Measurements from ENCODE around the gene CSNK1G1. TPM values are rescaled to one million over a fixed set of nuclear protein-coding genes. Genes with fewer than 3 reads are reported as not detected.
"Not testable (repeated sequence)": the region's sequence is repeated elsewhere in the genome, so short reads cannot be mapped to it uniquely, and the experiment has no call there.

Gene CSNK1G1
- total and polyA plus RNA-seq, 2 of the 4 experiments (the other 2 are of a cell fraction) = 7.4 to 29.4 TPM

DNA sequence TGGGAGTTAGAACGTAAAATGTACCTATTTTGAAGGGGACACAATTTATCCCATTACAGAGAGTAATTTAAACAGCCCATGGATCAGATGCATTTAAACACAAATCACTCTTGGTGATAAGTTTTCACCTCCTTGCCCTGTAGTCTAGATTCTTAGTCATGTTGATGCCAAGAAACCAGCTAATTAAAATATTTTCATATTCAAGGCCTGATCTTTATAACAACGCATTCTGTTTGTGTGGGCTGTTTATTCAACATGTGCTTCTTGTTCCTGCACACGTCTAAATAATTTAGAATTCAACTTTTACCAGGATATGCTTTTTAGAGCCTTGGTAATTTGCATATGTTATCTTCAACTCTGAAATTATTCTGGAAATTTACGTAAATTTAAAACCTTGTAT, 234.4 kb downstream of the CSNK1G1 start:
- H2BK20ac ChIP-seq (ENCODE audit: low read depth, low read length) = no peak overlapping the region
- H3K36me3 ChIP-seq (ENCODE audit: control insufficient read depth, insufficient read depth, low read length) = peaks cover 43% of the 10 kb centered on the region
- H3K27ac ChIP-seq (ENCODE audit: insufficient read depth, low read length) = no peak overlapping the region
- no peak overlapping the region for H2BK120ac ChIP-seq (ENCODE audit: low read depth, low read length)
- DNase-seq (no peak), ATAC-seq (ENCODE audit: low read depth) (no peak)
- no peak overlapping the region for H2BK5ac ChIP-seq (ENCODE audit: low read depth, low read length, poor library complexity, severe bottlenecking)
- no peak overlapping the region for H3K9ac ChIP-seq (ENCODE audit: low read depth, low read length)
- TF ChIP-seq, protein P1, sequence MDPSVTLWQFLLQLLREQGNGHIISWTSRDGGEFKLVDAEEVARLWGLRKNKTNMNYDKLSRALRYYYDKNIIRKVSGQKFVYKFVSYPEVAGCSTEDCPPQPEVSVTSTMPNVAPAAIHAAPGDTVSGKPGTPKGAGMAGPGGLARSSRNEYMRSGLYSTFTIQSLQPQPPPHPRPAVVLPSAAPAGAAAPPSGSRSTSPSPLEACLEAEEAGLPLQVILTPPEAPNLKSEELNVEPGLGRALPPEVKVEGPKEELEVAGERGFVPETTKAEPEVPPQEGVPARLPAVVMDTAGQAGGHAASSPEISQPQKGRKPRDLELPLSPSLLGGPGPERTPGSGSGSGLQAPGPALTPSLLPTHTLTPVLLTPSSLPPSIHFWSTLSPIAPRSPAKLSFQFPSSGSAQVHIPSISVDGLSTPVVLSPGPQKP (IDR thresholded peaks at IDR 0.05; ENCODE audit: borderline replicate concordance, low read depth, low read length) = no peak
- TF ChIP-seq POLR2A (IDR thresholded peaks at IDR 0.05; ENCODE audit: low read depth, low read length) (no peak), CHD1 (IDR thresholded peaks at IDR 0.05; ENCODE audit: low read depth, low read length) (no peak), SMC3 (IDR thresholded peaks at IDR 0.05; ENCODE audit: low read depth, low read length) (no peak), RFX5 (IDR thresholded peaks at IDR 0.05; ENCODE audit: low read depth, low read length) (no peak), NFE2L2 (IDR thresholded peaks at IDR 0.05; ENCODE audit: low read depth, low read length) (no peak), RAD21 (IDR thresholded peaks at IDR 0.05; ENCODE audit: low read length) (no peak), BHLHE40 (IDR thresholded peaks at IDR 0.05; ENCODE audit: low read depth, low read length) (no peak), MAZ (IDR thresholded peaks at IDR 0.05; ENCODE audit: borderline replicate concordance, low read depth, low read length) (no peak), MXI1 (IDR thresholded peaks at IDR 0.05; ENCODE audit: borderline replicate concordance, low read depth, low read length) (no peak)
- H3K23ac ChIP-seq (ENCODE audit: low read depth, low read length) = no peak overlapping the region
- H3K14ac ChIP-seq (replicated peaks; ENCODE audit: low read depth, low read length) = no peak overlapping the region
- H3K4me3 ChIP-seq (ENCODE audit: insufficient read depth, low read depth, low read length) = no peak overlapping the region
- dilution Hi-C loops (cut with HindIII; ENCODE audit: low sequenced_read_pairs, unreplicated experiment) (no loop called here), in situ Hi-C loops (cut with MboI; ENCODE audit: low sequenced_read_pairs) (no loop called here), intact Hi-C loops (cut with micrococcal nuclease) (no loop called here)
- no peak overlapping the region for H2AK5ac ChIP-seq (ENCODE audit: low read depth, low read length)
- no peaks in the 10 kb centered on the region for H3K27me3 ChIP-seq (ENCODE audit: control insufficient read depth, insufficient read depth, low read length)
- no CpG with 5 or more reads among the region's 4 CpGs for WGBS, 2 experiments (ENCODE audit: extremely low coverage in 2 of 2, insufficient read length in 1 of 2)
- no TSS peak for BruUV-seq (replicated peaks)
- no peak overlapping the region for H2BK15ac ChIP-seq (ENCODE audit: low read depth, low read length)
- POLR2A ChIA-PET (ENCODE audit: unreplicated experiment) = no interaction called here
- H2AFZ ChIP-seq (replicated peaks; ENCODE audit: low read length, poor library complexity) = no peak overlapping the region
- H3K79me1 ChIP-seq (ENCODE audit: low read depth in 1 of 2, low read length in 2 of 2) = peaks cover 14 to 16% of the 10 kb centered on the region in 2 experiments
- H4K91ac ChIP-seq (ENCODE audit: insufficient read depth, low read depth, low read length) = no peak overlapping the region
- no peaks in the 10 kb centered on the region for H4K20me1 ChIP-seq (ENCODE audit: insufficient read depth, low read length)
- H4K5ac ChIP-seq (ENCODE audit: low read depth, low read length) = no peak overlapping the region
- H3K18ac ChIP-seq (ENCODE audit: low read depth, low read length) = no peak overlapping the region
- peaks cover 3% of the 10 kb centered on the region; the same call in 1 of the 2 replicates for H3K9me1 ChIP-seq (ENCODE audit: insufficient read depth, low read length)
- H3K56ac ChIP-seq (ENCODE audit: extremely low read depth, insufficient read depth, low read length) = no peak overlapping the region
- CTCF ChIA-PET = interaction anchor here (0.7 kb wide), 1 partner anchor 76 kb away, joined by 4 read pairs; no protein-coding TSS in a partner anchor
- no peaks in the 10 kb centered on the region for H3K4me1 ChIP-seq (ENCODE audit: control insufficient read depth, insufficient read depth, low read length)
- no peaks in the 10 kb centered on the region for H3K9me3 ChIP-seq (ENCODE audit: control insufficient read depth, insufficient read depth, low read length)
- H3K4me2 ChIP-seq (ENCODE audit: low read depth, low read length) = no peak overlapping the region
- H2AK9ac ChIP-seq (replicated peaks; ENCODE audit: low read depth, low read length, poor library complexity) = no peak overlapping the region
- no peak overlapping the region for H3K4ac ChIP-seq (ENCODE audit: low read depth, low read length)
- H4K8ac ChIP-seq (ENCODE audit: low read depth in 2 of 2, low read length in 2 of 2) = no peak overlapping the region

GRCh38 chr15:64120322-64120721, 235.7 kb downstream of the CSNK1G1 start:
- H3K27me3 ChIP-seq (ENCODE audit: control insufficient read depth, insufficient read depth, low read length); H3K4me3 ChIP-seq (ENCODE audit: insufficient read depth, low read depth, low read length); H2BK15ac ChIP-seq (ENCODE audit: low read depth, low read length); dilution Hi-C loops (cut with HindIII; ENCODE audit: low sequenced_read_pairs, unreplicated experiment); H4K5ac ChIP-seq (ENCODE audit: low read depth, low read length); H2AFZ ChIP-seq (replicated peaks; ENCODE audit: low read length, poor library complexity); POLR2A ChIA-PET (ENCODE audit: unreplicated experiment); H4K20me1 ChIP-seq (ENCODE audit: insufficient read depth, low read length); H2AK5ac ChIP-seq (ENCODE audit: low read depth, low read length); H3K9ac ChIP-seq (ENCODE audit: low read depth, low read length); H3K9me3 ChIP-seq (ENCODE audit: control insufficient read depth, insufficient read depth, low read length); H3K4me1 ChIP-seq (ENCODE audit: control insufficient read depth, insufficient read depth, low read length); H2AK9ac ChIP-seq (replicated peaks; ENCODE audit: low read depth, low read length, poor library complexity); H3K9me1 ChIP-seq (ENCODE audit: insufficient read depth, low read length); H3K27ac ChIP-seq (ENCODE audit: insufficient read depth, low read length); H3K56ac ChIP-seq (ENCODE audit: extremely low read depth, insufficient read depth, low read length); intact Hi-C loops (cut with micrococcal nuclease); H3K4me2 ChIP-seq (ENCODE audit: low read depth, low read length); H2BK20ac ChIP-seq (ENCODE audit: low read depth, low read length); CTCF ChIA-PET; H2BK5ac ChIP-seq (ENCODE audit: low read depth, low read length, poor library complexity, severe bottlenecking); BruUV-seq (replicated peaks); H3K23ac ChIP-seq (ENCODE audit: low read depth, low read length); ATAC-seq (ENCODE audit: low read depth); H3K4ac ChIP-seq (ENCODE audit: low read depth, low read length); H4K91ac ChIP-seq (ENCODE audit: insufficient read depth, low read depth, low read length); H3K18ac ChIP-seq (ENCODE audit: low read depth, low read length); H2BK120ac ChIP-seq (ENCODE audit: low read depth, low read length); H4K8ac ChIP-seq (ENCODE audit: low read depth in 2 of 2, low read length in 2 of 2); DNase-seq; in situ Hi-C loops (cut with MboI; ENCODE audit: low sequenced_read_pairs); H3K14ac ChIP-seq (replicated peaks; ENCODE audit: low read depth, low read length): not testable (repeated sequence)
- Histone ChIP-seq H3K36me3 (ENCODE audit: control insufficient read depth, insufficient read depth, low read length) (peaks cover 46% of the 10 kb centered on the region), H3K79me1 (ENCODE audit: low read depth in 1 of 2, low read length in 2 of 2) (peaks cover 16 to 20% of the 10 kb centered on the region in 2 experiments)
- no CpG with 5 or more reads among the region's 2 CpGs for WGBS, 2 experiments (ENCODE audit: extremely low coverage in 2 of 2, insufficient read length in 1 of 2)
